AG04450 (cell line): ENCODE results near the gene KIF1C. TPM values are rescaled to one million over a fixed set of nuclear protein-coding genes. Genes with fewer than 3 reads are reported as not detected.

ENCODE experiments used
- CTCF ChIA-PET: fragments of 300-600, 350-600 bp; formaldehyde crosslinking; extraction: SDS; loops from one replicate; lab custom pipeline; 2022; ENCODE audit warnings: antibody characterized with exemption, inconsistent platforms; lab: Charles Lee
- POLR2A ChIA-PET: fragments of 350-600 bp; formaldehyde crosslinking; extraction: SDS; loops from one replicate; lab custom pipeline; 2021; ENCODE audit warnings: antibody characterized with exemption, inconsistent platforms; lab: Yijun Ruan, JAX
- DNase-seq: peaks from one replicate; pipeline ENCODE4 v3.0.0-alpha.2; 2011; ENCODE audit warnings: low read depth, low spot score
- H3K27ac ChIP-seq: one replicate; pipeline ENCODE4 v1.5.1; 2012; ENCODE audit warnings: low read depth, low read length, control low read depth
- H3K27me3 ChIP-seq: one replicate; pipeline ENCODE4 v1.6.0; 2012; ENCODE audit warnings: low read length; ENCODE audit not compliant: control insufficient read depth, insufficient read depth
- H3K4me3 ChIP-seq: 2 replicates; pipeline ENCODE4 v1.5.1; 2011; ENCODE audit warnings: mild to moderate bottlenecking, low read depth, low read length, control low read depth
- H3K9me3 ChIP-seq: 2 replicates; pipeline ENCODE4 v1.5.1; 2012; ENCODE audit warnings: low read length; ENCODE audit not compliant: control insufficient read depth, insufficient read depth
- polyA plus RNA-seq: library from polyadenylated mRNA; depleted of rRNA; stranded (reverse); fragments of >200 nt; gene quantifications from 2 replicates; pipeline ENCODE4 v1.2.3, GENCODE V29; 2011
- TF ChIP-seq, protein P1 (sequence below): IDR thresholded peaks from 2 replicates; pipeline ENCODE4 v1.5.1; 2011; ENCODE audit warnings: low read depth, low read length, control low read depth, inconsistent platforms

Gene KIF1C
- polyA plus RNA-seq, 1 experiment, result 49.8 TPM

GRCh38 chr17:4968486-4969046 is 29.2 kb upstream of the KIF1C start:
- H3K27me3 ChIP-seq, result no peaks in the 10 kb centered on the region
- DNase-seq, result no peak
- H3K9me3 ChIP-seq, result peaks cover 5% of the 10 kb centered on the region; the same call in 1 of the 2 replicates
- H3K4me3 ChIP-seq, result peak overlapping the region; percentile 78
- POLR2A ChIA-PET, result interaction anchor here (1.0 to 5.6 kb wide), 7 partner anchors 10 to 173 kb away, joined by 3 to 128 read pairs (median 3); partner anchors contain the start of genes ENO3, INCA1, KIF1C and PFN1
- H3K27ac ChIP-seq, result peak overlapping the region; percentile 98
- TF ChIP-seq, protein P1, sequence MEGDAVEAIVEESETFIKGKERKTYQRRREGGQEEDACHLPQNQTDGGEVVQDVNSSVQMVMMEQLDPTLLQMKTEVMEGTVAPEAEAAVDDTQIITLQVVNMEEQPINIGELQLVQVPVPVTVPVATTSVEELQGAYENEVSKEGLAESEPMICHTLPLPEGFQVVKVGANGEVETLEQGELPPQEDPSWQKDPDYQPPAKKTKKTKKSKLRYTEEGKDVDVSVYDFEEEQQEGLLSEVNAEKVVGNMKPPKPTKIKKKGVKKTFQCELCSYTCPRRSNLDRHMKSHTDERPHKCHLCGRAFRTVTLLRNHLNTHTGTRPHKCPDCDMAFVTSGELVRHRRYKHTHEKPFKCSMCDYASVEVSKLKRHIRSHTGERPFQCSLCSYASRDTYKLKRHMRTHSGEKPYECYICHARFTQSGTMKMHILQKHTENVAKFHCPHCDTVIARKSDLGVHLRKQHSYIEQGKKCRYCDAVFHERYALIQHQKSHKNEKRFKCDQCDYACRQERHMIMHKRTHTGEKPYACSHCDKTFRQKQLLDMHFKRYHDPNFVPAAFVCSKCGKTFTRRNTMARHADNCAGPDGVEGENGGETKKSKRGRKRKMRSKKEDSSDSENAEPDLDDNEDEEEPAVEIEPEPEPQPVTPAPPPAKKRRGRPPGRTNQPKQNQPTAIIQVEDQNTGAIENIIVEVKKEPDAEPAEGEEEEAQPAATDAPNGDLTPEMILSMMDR, result no peak
- CTCF ChIA-PET, result interaction anchor here (0.5 to 1.8 kb wide), 2 partner anchors 48 to 59 kb away, joined by 5 read pairs; no protein-coding TSS in a partner anchor

DNA sequence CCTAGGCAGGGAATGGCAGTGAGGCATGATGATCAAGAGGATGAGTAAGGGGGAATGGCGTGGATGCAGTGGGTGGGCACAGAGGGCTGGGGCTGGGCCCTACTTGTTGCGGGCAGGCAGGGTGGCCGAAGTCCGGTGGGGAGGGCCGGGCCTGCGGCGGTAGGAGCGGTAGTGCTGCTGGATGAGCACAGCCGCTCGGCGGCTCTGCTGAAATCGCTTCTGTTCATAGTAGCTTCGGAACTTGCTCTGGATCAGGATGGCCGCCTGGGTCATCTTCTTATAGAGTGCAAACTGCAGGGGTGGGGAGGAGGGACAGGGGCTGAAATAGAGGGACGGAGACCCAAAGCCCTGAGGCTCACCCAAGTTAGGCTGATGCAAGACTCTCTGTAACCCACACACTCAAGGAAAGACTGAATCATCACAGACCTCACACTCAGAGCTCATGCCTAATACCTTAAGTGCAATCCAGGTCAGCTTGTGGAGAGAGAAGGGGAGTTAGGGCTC is 28.7 kb upstream of the KIF1C start:
- ChIA-PET CTCF (interaction anchor here (1.8 kb wide), 1 partner anchor 60 kb away, joined by 5 read pairs; no protein-coding TSS in a partner anchor), POLR2A (interaction anchor here (0.5 to 5.6 kb wide), 6 partner anchors 20 to 173 kb away, joined by 3 to 128 read pairs (median 4); partner anchors contain the start of genes ENO3, KIF1C, PFN1 and RNF167)
- H3K27ac ChIP-seq, result peak overlapping the region; percentile 98
- H3K4me3 ChIP-seq, result peak overlapping the region; percentile 78
- no peaks in the 10 kb centered on the region for H3K27me3 ChIP-seq
- peak; percentile 85 for DNase-seq
- peaks cover 5% of the 10 kb centered on the region; the same call in 1 of the 2 replicates for H3K9me3 ChIP-seq
- TF ChIP-seq, protein P1, result no peak

DNA sequence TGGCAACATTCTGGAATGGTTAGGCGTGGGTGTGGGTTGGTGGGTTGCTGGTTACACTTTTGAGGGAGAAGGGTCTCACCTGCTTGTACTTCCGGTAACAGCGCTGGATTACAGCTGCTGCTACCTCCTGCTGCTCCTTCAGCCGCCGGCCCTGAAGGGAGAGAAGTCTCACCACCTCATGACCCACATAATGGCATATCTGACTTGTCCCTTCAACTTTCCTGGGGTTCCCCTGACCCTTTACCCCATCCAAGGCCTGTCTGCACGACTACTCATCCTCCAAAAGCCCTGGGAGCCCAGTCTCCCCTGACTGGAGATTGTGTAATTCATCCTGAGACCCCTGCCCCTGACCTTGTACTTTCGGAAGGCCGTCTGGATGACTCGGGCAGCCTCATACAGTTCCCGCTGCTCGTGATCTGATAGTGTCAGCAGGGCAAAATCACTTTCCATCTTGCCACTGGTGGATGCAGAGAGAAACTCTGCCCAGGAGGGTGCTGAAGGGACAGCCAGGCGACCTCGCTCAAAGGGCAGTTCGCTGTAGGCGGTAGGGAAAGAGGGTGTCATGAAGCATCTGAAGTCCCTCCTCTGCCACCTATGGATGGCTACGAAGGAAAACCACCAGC is 28.1 kb upstream of the KIF1C start:
- peaks cover 5% of the 10 kb centered on the region; the same call in 1 of the 2 replicates for H3K9me3 ChIP-seq
- no peak for DNase-seq
- H3K27ac ChIP-seq, result peak overlapping the region; percentile 98
- H3K4me3 ChIP-seq, result peak overlapping the region; percentile 78
- ChIA-PET CTCF (interaction anchor here (1.2 to 1.8 kb wide), 2 partner anchors 17 to 61 kb away, joined by 5 to 6 read pairs; partner anchors contain the start of gene CAMTA2), POLR2A (interaction anchor here (0.5 to 5.6 kb wide), 6 partner anchors 20 to 174 kb away, joined by 3 to 128 read pairs (median 4); partner anchors contain the start of genes ENO3, KIF1C, PFN1 and RNF167)
- no peaks in the 10 kb centered on the region for H3K27me3 ChIP-seq
- TF ChIP-seq, protein P1, result no peak

DNA sequence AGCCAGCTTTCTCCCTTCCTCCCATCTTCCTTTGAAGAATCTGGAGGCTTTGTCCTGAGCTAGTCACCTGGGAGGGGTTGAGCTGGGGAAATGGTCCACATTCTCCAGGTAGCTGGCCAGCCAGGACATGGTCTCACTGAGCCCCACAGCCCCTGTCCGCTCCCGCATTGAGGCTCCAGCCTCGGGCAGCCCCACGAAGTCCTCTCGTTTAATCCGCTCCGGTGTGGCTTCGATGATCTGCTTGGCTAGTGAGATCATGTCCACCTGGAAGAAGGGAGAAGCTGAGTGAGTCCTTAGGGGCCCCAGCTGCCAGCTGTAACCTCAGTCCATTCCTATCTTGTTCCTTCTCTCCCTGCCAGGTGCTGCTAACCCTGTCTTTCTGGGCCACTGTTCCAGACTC is 27.5 kb upstream of the KIF1C start:
- Histone ChIP-seq H3K27me3 (no peaks in the 10 kb centered on the region), H3K9me3 (peaks cover 5% of the 10 kb centered on the region; the same call in 1 of the 2 replicates), H3K27ac (peak overlapping the region; percentile 98), H3K4me3 (no peak overlapping the region)
- TF ChIP-seq, protein P1, result no peak
- ChIA-PET CTCF (interaction anchor here (1.2 to 2.3 kb wide), 3 partner anchors 10 to 61 kb away, joined by 6 to 13 read pairs (median 6); partner anchors contain the start of gene CAMTA2), POLR2A (no interaction called here)
- DNase-seq, result no peak
